Glutamatergic neuron (in vitro differentiated cells): ENCODE data around the gene ZNF862. TPM values are rescaled to one million over a fixed set of nuclear protein-coding genes. Genes with fewer than 3 reads are reported as not detected.

Source experiments
- DNase-seq: peaks from one replicate; pipeline ENCODE4 v3.0.0; 2022
- H3K27ac Mint-ChIP-seq: one replicate; pipeline ENCODE4 v1.8.0; 2020; ENCODE audit warnings: mild to moderate bottlenecking, mixed read lengths, inconsistent platforms; ENCODE audit not compliant: unreplicated experiment
- H3K27me3 Mint-ChIP-seq: one replicate; pipeline ENCODE4 v1.8.0; 2020; ENCODE audit warnings: mild to moderate bottlenecking, moderate library complexity, mixed read lengths, inconsistent platforms; ENCODE audit not compliant: unreplicated experiment
- H3K36me3 Mint-ChIP-seq: one replicate; pipeline ENCODE4 v1.8.0; 2020; ENCODE audit warnings: mild to moderate bottlenecking, mixed read lengths, inconsistent platforms; ENCODE audit not compliant: unreplicated experiment
- H3K4me1 Mint-ChIP-seq: one replicate; pipeline ENCODE4 v1.8.0; 2020; ENCODE audit warnings: mild to moderate bottlenecking, low read depth, mixed read lengths, inconsistent platforms; ENCODE audit not compliant: unreplicated experiment
- H3K4me3 Mint-ChIP-seq: one replicate; pipeline ENCODE4 v1.8.0; 2020; ENCODE audit warnings: mild to moderate bottlenecking, mixed read lengths, inconsistent platforms; ENCODE audit not compliant: unreplicated experiment
- H3K9me3 Mint-ChIP-seq: one replicate; pipeline ENCODE4 v1.8.0; 2020; ENCODE audit warnings: mild to moderate bottlenecking, moderate library complexity, mixed read lengths, inconsistent platforms; ENCODE audit not compliant: unreplicated experiment
- CTCF ChIP-seq: fragments of 200-600 bp; sonication (generic); IDR thresholded peaks from one replicate; pipeline ENCODE4 v1.5.0; 2021; ENCODE audit not compliant: partially characterized antibody, unreplicated experiment
- total RNA-seq: library from RNA; stranded (reverse); fragmentation: NEBNext Ultra II Directional; extraction: Animal tissue kit (Norgen Biotek cat#: 25700); gene quantifications from one replicate; pipeline ENCODE4 v1.2.1, GENCODE V29; 2021; ENCODE audit not compliant: unreplicated experiment

ZNF862 gene
- total RNA-seq, 1 donor from 2014 or later: 12.9 TPM

GRCh38 chr7:149791411-149792219, 46.6 kb upstream of the ZNF862 start:
- H3K9me3 Mint-ChIP-seq: peaks cover 8% of the 10 kb centered on the region
- no peak for TF ChIP-seq CTCF
- no peaks in the 10 kb centered on the region for H3K36me3 Mint-ChIP-seq
- no peak overlapping the region for H3K27ac Mint-ChIP-seq
- H3K27me3 Mint-ChIP-seq: peaks cover 14% of the 10 kb centered on the region
- no peak for DNase-seq
- peaks cover 2% of the 10 kb centered on the region for H3K4me1 Mint-ChIP-seq
- no peak overlapping the region for H3K4me3 Mint-ChIP-seq

- H3K4me1 Mint-ChIP-seq: peaks cover 2% of the 10 kb centered on the region
- no peak for TF ChIP-seq CTCF
- DNase-seq: no peak
- no peaks in the 10 kb centered on the region for H3K36me3 Mint-ChIP-seq
- peaks cover 14% of the 10 kb centered on the region for H3K27me3 Mint-ChIP-seq
- no peak overlapping the region for H3K4me3 Mint-ChIP-seq
- H3K9me3 Mint-ChIP-seq: peaks cover 8% of the 10 kb centered on the region
- H3K27ac Mint-ChIP-seq: no peak overlapping the region
Measured at GRCh38 chr7:149792220-149792595, 46.0 kb upstream of the ZNF862 start.

- TF ChIP-seq CTCF: no peak
- Mint-ChIP-seq H3K4me3 (no peak overlapping the region), H3K36me3 (no peaks in the 10 kb centered on the region), H3K9me3 (peaks cover 8% of the 10 kb centered on the region), H3K4me1 (peaks cover 2% of the 10 kb centered on the region), H3K27ac (no peak overlapping the region), H3K27me3 (peaks cover 14% of the 10 kb centered on the region)
- DNase-seq: no peak
Measured at GRCh38 chr7:149793261-149793660, 44.9 kb upstream of the ZNF862 start.

- Mint-ChIP-seq H3K27me3 (peaks cover 9% of the 10 kb centered on the region), H3K9me3 (peaks cover 5% of the 10 kb centered on the region), H3K4me3 (no peak overlapping the region), H3K4me1 (peaks cover 5% of the 10 kb centered on the region), H3K27ac (no peak overlapping the region), H3K36me3 (no peaks in the 10 kb centered on the region)
- TF ChIP-seq CTCF: no peak
- no peak for DNase-seq
Measured at GRCh38 chr7:149794661-149795060, 43.5 kb upstream of the ZNF862 start.

GRCh38 chr7:149795126-149795525, 43.0 kb upstream of the ZNF862 start:
- no peak for DNase-seq
- no peak for TF ChIP-seq CTCF
- H3K36me3 Mint-ChIP-seq: no peaks in the 10 kb centered on the region
- peaks cover 7% of the 10 kb centered on the region for H3K27me3 Mint-ChIP-seq
- H3K27ac Mint-ChIP-seq: no peak overlapping the region
- H3K4me3 Mint-ChIP-seq: no peak overlapping the region
- peaks cover 5% of the 10 kb centered on the region for H3K9me3 Mint-ChIP-seq
- H3K4me1 Mint-ChIP-seq: peaks cover 5% of the 10 kb centered on the region
